ENCODE measurements around the gene GYPA.
"Not testable (repeated sequence)": the region's sequence is repeated elsewhere in the genome, so short reads cannot be mapped to it uniquely, and the experiment has no call there.

Gene GYPA

GRCh38 chr4:144123982-144124635 lies 16.4 kb downstream of the GYPA start:
- H3K4me1 ChIP-seq, H3K36me3 ChIP-seq: not testable (repeated sequence)

GRCh38 chr4:144123269-144123668 lies 17.2 kb downstream of the GYPA start:
- not testable (repeated sequence) for H3K36me3 ChIP-seq; H3K9me3 ChIP-seq; H3K4me3 ChIP-seq (ENCODE audit: low read depth, low read length); H3K4me1 ChIP-seq; H3K27me3 ChIP-seq; DNase-seq

More at GRCh38 chr4:144123982-144124635, 16.4 kb downstream of the GYPA start:
- not testable (repeated sequence) for DNase-seq; H3K9me3 ChIP-seq; H3K4me3 ChIP-seq (ENCODE audit: low read depth, low read length); H3K27me3 ChIP-seq

GRCh38 chr4:144119752-144120151 lies 20.8 kb downstream of the GYPA start:
- H3K9me3 ChIP-seq; DNase-seq; H3K4me3 ChIP-seq (ENCODE audit: low read depth, low read length); H3K36me3 ChIP-seq; H3K4me1 ChIP-seq; H3K27me3 ChIP-seq: not testable (repeated sequence)

GRCh38 chr4:144115519-144115918 lies 25.0 kb downstream of the GYPA start:
- H3K4me1 ChIP-seq = no peaks in the 10 kb centered on the region
- no peaks in the 10 kb centered on the region for H3K36me3 ChIP-seq
- H3K4me3 ChIP-seq (ENCODE audit: low read depth, low read length) = no peak overlapping the region
- DNase-seq = no peak
- H3K27me3 ChIP-seq = no peaks in the 10 kb centered on the region
- no peaks in the 10 kb centered on the region for H3K9me3 ChIP-seq
- no peak for TF ChIP-seq CTCF (IDR thresholded peaks at IDR 0.05; ENCODE audit: low read depth, low read length)

GRCh38 chr4:144113546-144113945 lies 27.0 kb downstream of the GYPA start:
- Histone ChIP-seq H3K4me3 (ENCODE audit: low read depth, low read length) (no peak overlapping the region), H3K9me3 (no peaks in the 10 kb centered on the region), H3K4me1 (no peaks in the 10 kb centered on the region), H3K36me3 (no peaks in the 10 kb centered on the region), H3K27me3 (no peaks in the 10 kb centered on the region)
- TF ChIP-seq CTCF (IDR thresholded peaks at IDR 0.05; ENCODE audit: low read depth, low read length) = no peak
- no peak for DNase-seq

- no peak overlapping the region for H3K4me3 ChIP-seq (ENCODE audit: low read depth, low read length)
- H3K27me3 ChIP-seq = no peaks in the 10 kb centered on the region
- H3K9me3 ChIP-seq = no peaks in the 10 kb centered on the region
- H3K4me1 ChIP-seq = no peaks in the 10 kb centered on the region
- H3K36me3 ChIP-seq = no peaks in the 10 kb centered on the region
- DNase-seq = no peak
- TF ChIP-seq CTCF (IDR thresholded peaks at IDR 0.05; ENCODE audit: low read depth, low read length) = no peak
Observed at GRCh38 chr4:144104509-144105130, 35.9 kb downstream of the GYPA start.

- H3K36me3 ChIP-seq; H3K4me3 ChIP-seq (ENCODE audit: low read depth, low read length); H3K4me1 ChIP-seq; H3K27me3 ChIP-seq; DNase-seq; H3K9me3 ChIP-seq: not testable (repeated sequence)
Observed at GRCh38 chr4:144097776-144098175, 42.7 kb downstream of the GYPA start.

- not testable (repeated sequence) for H3K36me3 ChIP-seq; DNase-seq; H3K27me3 ChIP-seq; H3K4me1 ChIP-seq; H3K4me3 ChIP-seq (ENCODE audit: low read depth, low read length); H3K9me3 ChIP-seq
Observed at GRCh38 chr4:144093995-144094394, 46.5 kb downstream of the GYPA start.

- H3K4me1 ChIP-seq; DNase-seq; H3K27me3 ChIP-seq; H3K36me3 ChIP-seq; H3K9me3 ChIP-seq; H3K4me3 ChIP-seq (ENCODE audit: low read depth, low read length): not testable (repeated sequence)
Observed at GRCh38 chr4:144091181-144091580, 49.3 kb downstream of the GYPA start.
